ENCODE results near the gene ARFRP1.
"Not testable (repeated sequence)": the region's sequence is repeated elsewhere in the genome, so short reads cannot be mapped to it uniquely, and the experiment has no call there.

The ARFRP1 gene

GRCh38 chr20:63655249-63655648 is 52.5 kb downstream of the ARFRP1 start:
- TF ChIP-seq, protein P1, sequence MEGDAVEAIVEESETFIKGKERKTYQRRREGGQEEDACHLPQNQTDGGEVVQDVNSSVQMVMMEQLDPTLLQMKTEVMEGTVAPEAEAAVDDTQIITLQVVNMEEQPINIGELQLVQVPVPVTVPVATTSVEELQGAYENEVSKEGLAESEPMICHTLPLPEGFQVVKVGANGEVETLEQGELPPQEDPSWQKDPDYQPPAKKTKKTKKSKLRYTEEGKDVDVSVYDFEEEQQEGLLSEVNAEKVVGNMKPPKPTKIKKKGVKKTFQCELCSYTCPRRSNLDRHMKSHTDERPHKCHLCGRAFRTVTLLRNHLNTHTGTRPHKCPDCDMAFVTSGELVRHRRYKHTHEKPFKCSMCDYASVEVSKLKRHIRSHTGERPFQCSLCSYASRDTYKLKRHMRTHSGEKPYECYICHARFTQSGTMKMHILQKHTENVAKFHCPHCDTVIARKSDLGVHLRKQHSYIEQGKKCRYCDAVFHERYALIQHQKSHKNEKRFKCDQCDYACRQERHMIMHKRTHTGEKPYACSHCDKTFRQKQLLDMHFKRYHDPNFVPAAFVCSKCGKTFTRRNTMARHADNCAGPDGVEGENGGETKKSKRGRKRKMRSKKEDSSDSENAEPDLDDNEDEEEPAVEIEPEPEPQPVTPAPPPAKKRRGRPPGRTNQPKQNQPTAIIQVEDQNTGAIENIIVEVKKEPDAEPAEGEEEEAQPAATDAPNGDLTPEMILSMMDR (IDR thresholded peaks at IDR 0.05; ENCODE audit: extremely low read depth, missing control alignments), result no peak
- no peak for DNase-seq (ENCODE audit: low spot score)

GRCh38 chr20:63653974-63654668 is 53.7 kb downstream of the ARFRP1 start:
- TF ChIP-seq, protein P1 (IDR thresholded peaks at IDR 0.05; ENCODE audit: extremely low read depth, missing control alignments), result no peak
- no peak for DNase-seq (ENCODE audit: low spot score)

DNA sequence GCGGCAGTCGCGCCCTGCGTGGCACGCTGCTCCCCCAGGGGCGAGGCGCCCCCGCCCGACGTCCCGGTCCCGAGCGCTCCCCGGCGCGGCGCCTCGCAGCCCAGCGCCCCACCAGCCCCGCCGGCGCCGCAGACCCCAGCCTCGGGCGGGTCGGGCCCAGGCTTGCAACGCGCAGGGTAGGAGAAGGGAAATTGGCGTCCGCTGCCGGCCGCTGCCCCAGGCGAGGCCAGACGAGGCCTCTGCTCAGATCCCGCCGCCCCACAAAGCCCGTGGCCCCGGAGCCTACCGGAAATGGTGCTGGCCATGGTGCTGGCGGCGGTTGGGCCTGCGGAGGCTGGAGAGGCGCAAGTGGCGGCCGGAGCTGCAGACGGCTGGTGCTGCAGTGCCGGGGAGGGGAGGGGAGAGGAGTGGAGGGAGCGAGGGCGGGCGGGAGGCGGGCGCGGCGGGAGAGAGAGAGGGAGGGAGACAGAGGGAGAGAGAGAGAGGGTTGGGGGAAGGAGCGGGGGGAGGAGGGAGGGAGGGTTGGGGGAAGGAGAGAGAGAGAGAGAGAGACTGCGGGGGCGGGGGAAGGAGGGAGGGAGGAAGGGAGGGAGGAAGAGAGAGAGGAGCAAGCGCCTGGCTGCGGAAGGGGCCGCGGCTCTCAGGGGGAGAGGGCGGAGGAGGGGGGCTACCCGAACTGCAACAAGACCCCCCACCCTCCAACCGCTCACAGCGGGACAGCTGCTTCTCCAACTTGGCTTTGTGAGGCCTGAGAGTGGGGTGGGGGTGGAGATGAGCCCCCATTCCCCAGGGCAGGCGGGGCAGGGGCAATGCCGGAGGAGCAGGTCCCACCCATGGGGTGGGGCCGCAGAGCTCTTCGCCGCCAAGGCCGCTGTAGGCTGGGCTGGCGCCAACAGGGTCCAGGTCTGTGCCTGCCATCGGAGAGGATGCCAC is 54.5 kb downstream of the ARFRP1 start, which contains the start of gene STMN3:
Gene STMN3 (minus strand): TSS at position 384 of the 933 bp plus-strand sequence. CDS start 79 bp downstream, at position 305.
- peak; percentile 87 for DNase-seq (ENCODE audit: low spot score)

GRCh38 chr20:63652192-63652980 is 55.4 kb downstream of the ARFRP1 start:
- TF ChIP-seq, protein P1 (IDR thresholded peaks at IDR 0.05; ENCODE audit: extremely low read depth, missing control alignments), result no peak
- no peak for DNase-seq (ENCODE audit: low spot score)

More for the DNA sequence above, 54.5 kb downstream of the ARFRP1 start, which contains the start of gene STMN3:
- TF ChIP-seq, protein P1 (IDR thresholded peaks at IDR 0.05; ENCODE audit: extremely low read depth, missing control alignments), result no peak

- TF ChIP-seq, protein P1 (IDR thresholded peaks at IDR 0.05; ENCODE audit: extremely low read depth, missing control alignments), result no peak
- DNase-seq (ENCODE audit: low spot score), result peak; percentile 42
Observed at GRCh38 chr20:63651942-63652191, 55.9 kb downstream of the ARFRP1 start.

DNA sequence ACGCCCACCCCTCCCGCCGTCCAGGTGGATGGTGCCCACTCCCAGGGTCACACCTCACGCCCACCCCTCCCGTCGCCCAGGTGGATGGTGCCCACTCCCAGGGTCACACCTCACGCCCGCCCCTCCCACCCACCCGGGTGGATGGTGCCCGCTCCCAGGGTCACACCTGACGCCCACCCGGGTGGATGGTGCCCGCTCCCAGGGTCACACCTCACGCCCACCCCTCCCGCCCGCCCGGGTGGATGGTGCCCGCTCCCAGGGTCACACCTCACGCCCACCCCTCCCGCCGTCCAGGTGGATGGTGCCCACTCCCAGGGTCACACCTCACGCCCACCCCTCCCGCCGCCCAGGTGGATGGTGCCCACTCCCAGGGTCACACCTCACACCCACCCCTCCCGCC is 57.3 kb downstream of the ARFRP1 start:
- DNase-seq (ENCODE audit: low spot score), result not testable (repeated sequence)

DNA sequence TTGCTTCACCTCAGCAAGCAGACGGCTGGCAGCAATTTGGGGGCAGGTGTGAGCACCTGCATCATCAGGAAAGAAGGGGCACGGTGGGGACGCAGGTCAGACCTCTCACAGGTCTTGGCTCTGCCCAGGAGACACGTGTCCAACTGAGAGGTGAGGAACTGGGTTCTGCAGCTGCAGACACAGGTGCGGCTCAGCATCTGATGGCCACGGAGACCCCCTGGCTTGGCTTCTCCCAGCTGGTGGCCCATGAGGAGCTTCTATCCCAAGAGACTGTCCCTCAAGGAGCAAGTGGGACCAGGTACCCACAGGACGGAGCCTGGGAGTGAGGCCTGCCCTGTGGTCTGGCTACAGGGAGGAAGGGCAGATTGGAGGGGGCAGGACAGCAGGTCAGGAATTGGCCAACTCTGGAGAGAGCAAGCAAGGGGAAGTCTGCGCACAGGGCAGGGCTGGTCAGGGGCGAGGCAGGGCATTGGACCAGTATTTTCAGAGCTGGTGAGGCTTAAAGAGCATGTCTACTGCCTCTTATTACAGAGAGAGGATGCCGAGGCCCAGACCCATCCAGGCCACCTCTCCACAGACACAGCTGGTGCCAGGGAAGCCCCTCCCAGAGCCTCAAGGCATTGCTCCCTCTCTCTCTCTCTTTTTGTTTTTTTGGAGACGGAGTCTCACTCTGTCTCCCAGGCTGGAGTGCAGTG is 58.7 kb downstream of the ARFRP1 start:
- TF ChIP-seq, protein P1 (IDR thresholded peaks at IDR 0.05; ENCODE audit: extremely low read depth, missing control alignments), result no peak
- no peak for DNase-seq (ENCODE audit: low spot score)
